GM10847 (cell line): ENCODE measurements around the gene SRP54.

ENCODE experiments used
- POLR2A ChIP-seq: IDR thresholded peaks from 2 replicates; pipeline ENCODE4 v1.6.1; 2011; ENCODE audit not compliant: insufficient read length; ENCODE audit errors: extremely low read depth

Gene SRP54

DNA sequence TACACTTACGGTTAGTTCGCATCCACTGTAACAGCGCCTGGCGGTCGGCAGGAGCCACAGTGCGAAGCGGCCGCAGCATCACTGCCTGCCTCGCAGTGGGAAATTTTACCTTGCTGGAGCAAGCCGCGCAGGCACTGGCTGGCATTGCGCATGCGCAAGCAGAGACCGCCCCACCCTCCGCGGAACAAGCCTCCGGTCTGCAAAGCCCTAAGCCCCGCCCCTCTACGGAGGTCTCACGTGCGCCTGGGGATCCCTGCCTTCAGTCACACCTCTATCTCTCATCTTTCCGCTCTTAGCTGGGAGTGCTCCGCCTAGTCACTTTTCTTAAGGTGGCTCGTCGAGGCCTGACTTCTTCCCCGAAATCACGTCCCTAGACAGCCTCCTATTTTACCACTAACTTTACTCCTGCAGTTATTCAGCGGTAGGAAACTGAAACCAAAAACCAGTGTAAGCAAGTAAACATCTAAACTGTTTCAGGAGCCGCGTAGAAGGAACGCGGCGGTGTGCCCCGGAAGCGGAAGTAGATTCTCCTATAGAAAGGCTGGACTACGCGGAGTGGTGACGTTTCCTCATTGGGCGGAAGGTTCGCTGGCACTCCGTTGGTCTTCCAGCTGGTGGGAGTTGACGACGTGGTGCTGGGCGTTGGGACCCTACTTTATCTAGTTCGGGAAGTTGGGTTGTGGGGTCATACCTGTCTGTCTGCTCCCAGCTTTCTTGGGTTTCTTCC lies at the start of gene SRP54:
Gene SRP54, plus strand, starts transcription at position 572 of the 727 bp plus-strand sequence. CDS start 13,718 bp downstream, outside the sequence.
- TF ChIP-seq POLR2A, result peak; percentile 97

DNA sequence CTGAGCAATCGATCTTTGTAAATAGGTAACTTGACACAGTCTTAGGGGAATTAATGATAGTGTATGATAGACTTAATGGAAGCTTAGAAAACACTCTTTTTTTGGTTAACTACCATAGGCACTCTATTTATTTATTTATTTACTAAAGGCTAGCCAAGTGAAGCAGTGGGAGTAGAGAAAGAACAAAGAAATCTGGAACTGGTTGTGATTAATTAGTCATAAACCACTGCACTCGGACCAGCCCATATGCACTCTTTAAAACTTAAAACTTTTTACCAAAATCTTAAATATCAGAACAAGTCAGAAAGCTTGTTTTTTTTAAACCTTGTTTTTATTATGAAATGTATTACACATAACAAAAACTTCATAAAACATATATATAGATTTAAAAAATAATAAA lies 49.5 kb upstream of the SRP54 start:
- no peak for TF ChIP-seq POLR2A

DNA sequence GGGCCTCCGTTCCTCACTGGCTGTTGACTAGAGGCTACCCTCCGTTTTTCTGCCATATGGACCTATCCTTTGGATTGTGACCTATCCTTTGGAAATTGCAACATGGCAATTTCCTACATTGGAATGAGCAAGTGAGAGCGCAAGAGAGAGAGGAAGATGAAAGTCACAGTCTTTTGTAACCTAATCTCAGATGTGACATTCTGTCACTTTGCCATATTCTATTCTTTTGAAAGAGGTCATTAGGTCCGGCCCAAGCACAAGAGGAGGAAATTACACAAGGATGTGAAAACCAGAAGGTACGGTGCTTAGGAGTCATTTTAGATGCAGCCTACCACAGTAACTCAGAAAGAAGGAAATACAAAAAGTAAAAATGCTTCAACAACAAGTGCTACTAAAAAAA lies 47.3 kb upstream of the SRP54 start:
- no peak for TF ChIP-seq POLR2A

DNA sequence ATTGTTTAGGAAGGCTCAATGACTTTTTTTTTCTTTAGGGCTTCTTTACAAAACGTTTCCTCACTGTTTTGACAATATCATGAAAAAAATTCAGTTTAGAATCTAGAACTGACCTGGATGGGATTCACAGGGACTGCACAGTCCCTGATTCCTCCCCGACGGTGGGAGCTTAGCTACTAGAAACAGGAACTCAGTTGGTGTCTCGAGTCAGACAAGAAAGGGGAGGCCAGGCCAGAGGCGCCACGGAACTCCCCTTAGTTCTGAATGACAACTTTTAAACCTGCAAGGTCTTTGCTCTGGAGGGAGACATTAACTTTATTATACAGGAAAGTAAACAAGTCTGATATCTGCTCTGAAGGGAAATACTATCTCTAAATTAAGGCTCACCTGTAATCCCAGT lies 45.4 kb upstream of the SRP54 start:
- TF ChIP-seq POLR2A, result no peak

DNA sequence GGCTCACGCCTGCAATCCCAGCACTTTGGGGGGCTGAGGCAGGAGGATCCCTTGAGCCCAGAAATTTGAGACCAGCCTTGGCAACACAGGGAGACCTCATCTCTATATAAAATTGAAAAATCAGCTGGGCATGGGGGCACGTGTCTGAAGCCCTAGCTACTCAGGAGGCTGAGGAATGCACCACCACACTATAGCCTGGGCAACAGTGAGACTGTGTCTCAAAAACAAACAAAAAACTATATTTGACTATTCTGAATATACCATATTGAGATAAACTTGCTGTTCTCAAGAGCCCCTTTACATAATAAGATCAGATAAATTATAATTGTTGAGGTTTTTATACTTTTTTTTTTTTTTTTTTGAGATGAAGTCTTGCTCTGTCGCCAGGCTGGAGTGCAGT lies 44.9 kb upstream of the SRP54 start:
- TF ChIP-seq POLR2A, result no peak

DNA sequence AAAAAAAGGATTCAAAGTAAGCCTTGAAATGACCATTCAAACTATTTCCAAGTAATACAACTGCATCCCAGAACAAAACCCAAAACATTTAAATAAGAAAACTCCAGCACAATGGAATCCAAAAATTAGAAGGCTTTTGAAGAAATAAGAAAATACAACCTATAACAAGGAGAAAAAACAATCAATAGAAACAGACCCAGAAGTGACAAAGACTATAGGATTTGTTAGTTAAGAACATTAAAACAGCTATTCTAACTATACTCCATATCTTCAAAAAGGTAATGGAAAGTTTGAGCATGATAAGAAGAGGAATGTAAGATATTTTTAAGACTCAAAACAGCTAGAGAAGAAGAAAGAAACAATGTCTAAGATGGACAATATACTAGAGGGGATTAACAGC lies 39.3 kb upstream of the SRP54 start:
- TF ChIP-seq POLR2A, result no peak

DNA sequence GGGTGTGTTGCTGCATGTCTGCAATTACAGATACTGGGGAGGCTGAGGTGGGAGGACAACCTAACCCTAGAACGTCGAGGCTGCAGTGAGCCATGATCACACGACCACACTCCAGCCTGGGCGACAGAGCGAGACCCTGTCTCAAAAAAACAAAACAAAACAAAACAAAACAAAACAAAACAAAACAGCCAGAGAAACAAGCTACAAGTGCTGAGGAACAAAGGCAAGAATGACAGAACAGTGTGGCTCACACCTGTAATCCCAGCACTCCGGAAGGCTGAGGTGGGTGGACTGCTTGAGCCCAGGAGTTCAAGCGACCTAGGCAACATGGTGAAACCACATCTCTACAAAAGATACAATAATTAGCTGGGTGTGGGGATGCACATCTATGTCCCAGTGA lies 38.0 kb upstream of the SRP54 start:
- TF ChIP-seq POLR2A, result no peak

DNA sequence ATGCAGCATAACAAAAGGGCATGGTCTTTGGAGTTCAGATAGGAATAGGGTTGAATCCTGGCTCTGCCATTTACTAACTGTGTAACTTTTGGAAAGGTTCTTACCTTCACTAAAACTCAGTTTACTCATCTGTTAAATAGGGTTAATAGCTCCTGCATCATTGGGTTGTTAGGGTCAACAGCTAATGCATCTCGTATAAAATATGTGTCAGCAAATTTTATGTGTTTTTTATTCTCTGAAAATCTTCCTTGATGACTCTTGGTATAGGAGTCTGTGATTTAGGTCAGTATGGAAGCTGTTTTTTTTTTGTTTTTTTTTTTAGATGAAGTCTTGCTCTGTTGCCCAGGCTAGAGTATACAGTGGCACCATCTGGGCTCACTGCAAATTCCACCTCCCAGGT lies 36.1 kb upstream of the SRP54 start:
- TF ChIP-seq POLR2A, result no peak

DNA sequence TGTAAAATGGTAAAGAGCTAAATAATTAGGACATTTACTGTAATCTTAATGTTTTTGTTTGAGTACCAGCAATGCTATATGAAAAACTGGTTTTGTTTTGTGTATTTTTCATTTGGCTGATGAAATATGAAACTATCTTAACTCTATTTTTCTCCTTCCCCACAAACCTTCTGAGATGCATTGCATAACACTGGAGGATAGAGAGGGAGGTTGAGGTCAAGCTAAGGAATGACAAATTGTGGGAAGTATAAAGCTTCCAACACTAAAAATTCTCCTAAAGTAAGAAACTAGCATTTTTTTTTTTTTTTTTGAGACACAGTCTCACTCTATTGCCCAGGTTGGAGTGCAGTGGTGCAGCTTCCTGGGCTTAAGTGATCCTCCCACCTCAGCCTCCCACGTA lies 31.5 kb upstream of the SRP54 start:
- TF ChIP-seq POLR2A, result no peak

DNA sequence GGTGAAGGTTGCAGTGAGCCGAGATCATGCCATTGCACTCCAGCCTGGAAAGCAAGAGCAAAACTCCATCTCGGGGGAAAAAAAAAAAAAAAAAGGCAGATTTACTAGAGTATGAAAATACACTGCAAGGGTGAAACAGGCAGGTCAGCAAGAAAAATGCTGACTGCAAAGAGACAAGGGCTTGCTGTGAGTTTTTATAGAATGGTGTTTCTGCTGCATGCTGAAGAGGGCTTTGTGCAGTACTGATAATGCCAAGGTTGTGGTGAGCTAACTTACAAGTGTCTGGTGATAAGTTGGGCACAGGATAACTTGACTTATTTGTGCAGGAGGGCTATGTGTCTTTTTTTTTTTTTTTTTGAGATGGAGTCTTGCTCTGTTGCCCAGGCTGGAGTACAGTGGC lies 25.9 kb upstream of the SRP54 start:
- TF ChIP-seq POLR2A, result no peak

DNA sequence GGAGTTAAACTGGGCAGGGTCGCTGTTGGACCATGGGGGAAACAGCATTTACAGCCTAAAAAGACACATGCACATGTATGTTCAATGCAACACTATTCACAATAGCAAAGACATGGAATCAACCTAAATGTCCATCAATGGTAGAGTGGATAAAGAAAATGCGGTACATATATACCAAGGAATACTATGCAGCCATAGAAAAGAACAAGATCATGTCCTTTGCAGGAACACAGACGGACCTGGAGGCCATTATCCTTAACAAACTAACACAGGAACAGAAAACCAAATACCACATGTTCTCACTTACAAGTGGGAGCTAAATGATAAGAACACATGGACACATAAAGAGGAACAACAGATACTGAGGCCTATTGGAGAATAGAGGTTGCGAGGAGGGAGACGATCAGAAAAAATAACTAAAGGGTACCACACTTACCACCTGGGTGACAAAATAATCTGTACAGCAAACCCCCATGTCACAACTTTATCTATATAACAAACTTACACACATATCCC lies 25.0 kb upstream of the SRP54 start:
- TF ChIP-seq POLR2A, result no peak

DNA sequence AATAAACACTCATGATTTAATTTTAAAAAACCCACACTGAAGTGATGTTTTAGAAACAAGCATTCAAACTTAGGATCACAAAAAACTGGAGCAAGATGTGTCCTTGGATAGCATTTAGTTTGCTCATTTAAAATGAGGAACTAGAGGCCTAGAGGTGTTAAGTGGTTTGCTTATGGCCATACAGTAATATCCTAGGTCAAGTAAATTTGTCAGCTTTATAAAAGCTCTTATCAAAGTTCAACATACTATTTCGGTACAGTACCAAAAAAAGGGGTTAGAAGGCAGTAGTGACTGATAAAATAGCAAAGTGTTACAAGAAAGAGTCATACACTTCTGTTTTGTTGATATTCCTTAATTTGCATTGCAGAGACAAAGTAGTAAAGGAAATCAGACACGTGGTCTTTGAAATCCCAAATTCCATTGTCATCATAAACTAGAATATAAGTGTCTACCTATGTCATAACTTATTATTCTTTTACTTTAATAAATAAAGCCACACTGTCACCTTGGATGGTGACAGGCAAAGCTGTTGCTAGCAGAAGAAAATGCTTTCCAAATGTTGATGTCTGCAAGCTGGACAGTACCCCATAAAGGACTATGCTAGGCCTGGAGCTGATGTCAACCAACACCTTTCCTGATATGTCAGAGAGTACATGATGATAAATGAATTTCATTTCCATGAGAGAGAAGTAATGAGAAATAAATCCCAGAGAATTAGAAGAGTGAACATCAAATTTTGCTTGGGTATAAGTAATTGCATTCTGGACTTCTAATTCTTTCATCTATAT lies 17.6 kb upstream of the SRP54 start:
- no peak for TF ChIP-seq POLR2A

DNA sequence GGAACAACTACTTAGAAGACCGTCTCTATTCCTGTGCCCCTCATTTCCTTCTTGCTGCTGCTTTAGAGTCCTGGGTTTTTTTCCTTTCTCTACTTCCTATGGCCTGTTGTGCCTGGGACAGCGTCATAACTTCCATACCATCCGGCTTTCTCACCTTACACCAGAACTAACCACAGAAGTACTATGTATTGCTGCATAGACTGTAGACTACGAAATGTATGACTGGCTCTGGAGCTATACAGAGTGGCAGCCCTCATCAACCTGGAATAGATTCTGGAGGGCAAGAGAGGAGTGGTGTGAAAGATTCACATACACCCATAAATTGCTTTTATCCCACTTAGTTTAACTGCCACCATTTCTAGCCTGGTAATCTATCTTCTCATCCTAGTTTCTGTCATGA lies 16.9 kb upstream of the SRP54 start:
- no peak for TF ChIP-seq POLR2A

DNA sequence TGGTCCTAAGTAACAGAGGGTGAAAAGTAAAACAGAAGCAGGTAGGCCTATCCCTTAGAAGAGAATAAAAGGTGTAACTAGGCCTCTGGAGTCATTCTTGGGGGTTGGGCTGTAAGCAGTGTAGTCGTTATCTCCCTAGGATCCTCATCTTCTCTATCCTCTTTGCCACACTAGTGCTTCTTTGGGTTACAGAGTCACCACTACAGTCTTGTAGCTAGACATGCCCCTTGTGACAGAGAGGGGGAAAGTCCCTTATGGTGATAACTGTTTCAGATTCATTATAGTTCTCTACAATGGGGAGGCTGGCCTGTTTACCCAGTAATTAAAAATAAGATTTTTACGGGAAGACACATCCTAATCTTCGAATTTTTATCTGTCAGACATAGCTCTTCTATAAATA lies 16.4 kb upstream of the SRP54 start:
- TF ChIP-seq POLR2A, result no peak

DNA sequence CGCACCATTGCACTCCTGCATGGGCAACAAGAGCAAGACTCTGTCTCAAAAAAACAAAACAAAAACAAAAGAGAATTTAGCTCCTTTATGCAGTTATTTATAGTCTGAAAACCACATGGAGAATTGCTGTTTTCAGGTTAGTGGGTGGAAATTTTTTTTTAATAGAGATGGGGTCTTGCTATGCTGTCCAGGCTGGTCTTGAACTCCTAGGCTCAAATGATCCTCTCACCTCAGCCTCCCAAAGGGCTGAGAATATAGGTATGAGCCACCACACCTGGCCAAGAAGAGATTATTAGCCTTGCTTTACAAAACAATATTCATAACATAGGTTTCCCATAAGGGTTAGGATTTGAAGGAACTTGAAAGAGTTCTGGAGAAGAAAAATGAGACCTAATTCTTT lies 12.1 kb upstream of the SRP54 start:
- TF ChIP-seq POLR2A, result no peak

DNA sequence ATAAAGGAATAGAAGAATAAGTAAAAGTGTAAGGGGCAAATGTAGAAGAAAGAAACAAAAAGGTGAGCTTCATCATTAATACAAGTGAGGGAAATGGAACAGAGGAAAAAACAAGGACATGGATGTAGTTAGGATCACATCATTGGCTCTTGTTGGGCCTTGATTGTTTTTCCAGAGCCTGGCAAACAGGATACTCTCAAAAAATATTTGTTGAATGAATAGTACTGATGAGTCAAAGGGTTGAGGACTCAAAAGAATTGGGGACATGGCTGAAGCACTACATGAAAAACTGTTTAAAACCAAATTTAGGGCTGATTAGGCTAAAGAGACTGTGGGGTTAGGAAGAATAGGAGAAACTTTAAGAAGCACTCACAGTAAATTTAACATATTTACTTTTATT lies 11.4 kb upstream of the SRP54 start:
- TF ChIP-seq POLR2A, result no peak

DNA sequence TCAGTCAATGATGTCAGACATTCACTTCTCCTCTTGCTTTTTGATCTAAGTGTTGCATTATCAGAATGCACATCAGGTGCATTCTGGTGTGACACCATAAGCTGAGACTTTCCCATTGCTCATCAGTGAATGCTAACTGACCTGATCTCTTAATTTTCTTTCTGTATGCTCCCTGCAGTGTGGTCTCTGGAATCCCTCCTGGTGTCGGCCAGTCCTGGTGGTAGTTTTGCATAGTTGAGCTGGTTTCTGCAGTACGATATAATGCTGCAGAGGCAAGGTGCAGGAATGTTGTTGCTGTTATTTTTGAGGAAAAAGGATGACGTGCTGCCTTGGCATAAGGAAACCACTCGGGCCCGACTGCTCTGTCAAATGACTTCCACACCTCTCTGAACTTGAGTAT lies 11.0 kb upstream of the SRP54 start:
- TF ChIP-seq POLR2A, result no peak

DNA sequence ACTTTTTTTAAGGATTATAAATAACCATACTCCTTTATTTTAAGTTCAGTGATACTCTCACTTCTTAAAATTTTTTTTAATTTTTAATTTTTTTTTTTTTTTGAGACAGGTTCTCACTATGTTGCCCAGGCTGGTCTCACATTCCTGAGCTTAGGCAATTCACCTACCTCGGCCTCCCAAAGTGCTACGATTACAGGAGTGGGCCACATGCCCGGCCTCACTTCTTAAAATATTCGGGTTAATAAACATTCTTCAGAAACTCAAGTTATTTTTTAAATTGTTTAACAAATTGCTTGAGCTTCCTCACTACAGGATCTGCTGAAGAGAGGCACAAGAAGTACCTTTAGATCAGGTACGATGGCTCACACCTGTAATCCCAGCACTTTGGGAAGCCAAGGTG lies 4.3 kb upstream of the SRP54 start:
- TF ChIP-seq POLR2A, result no peak
